ENCODE results near the gene TREH.

DNA sequence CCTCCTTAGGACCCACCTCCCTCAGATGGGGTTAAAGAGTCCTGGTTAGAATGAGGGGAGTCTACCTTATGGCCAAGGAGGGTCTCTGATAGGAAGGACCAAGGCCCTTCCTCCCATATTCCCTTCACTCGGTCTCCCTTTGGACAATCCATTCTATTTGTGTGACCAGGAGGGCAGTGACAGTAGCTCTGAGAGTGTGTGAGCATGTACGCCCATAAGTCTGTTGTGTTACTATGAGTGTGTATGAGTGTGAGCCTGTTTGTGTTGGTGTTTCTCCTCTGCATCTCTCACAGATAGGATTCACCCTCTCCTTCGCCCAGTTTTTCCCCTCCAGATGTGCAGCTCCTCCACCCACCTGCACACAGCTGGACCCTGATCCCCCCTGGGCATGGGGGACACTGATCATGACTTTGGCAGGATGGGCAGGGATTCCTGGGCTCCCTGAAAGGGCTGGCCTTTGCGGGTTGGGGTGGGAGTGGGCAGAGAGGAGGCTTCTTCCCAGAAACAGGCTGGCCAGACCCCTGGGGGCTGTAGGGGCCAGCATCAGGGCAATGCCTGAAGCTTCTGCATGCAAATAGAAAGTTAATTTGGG lies 57.6 kb downstream of the TREH start:
- TF ChIP-seq, protein P1, sequence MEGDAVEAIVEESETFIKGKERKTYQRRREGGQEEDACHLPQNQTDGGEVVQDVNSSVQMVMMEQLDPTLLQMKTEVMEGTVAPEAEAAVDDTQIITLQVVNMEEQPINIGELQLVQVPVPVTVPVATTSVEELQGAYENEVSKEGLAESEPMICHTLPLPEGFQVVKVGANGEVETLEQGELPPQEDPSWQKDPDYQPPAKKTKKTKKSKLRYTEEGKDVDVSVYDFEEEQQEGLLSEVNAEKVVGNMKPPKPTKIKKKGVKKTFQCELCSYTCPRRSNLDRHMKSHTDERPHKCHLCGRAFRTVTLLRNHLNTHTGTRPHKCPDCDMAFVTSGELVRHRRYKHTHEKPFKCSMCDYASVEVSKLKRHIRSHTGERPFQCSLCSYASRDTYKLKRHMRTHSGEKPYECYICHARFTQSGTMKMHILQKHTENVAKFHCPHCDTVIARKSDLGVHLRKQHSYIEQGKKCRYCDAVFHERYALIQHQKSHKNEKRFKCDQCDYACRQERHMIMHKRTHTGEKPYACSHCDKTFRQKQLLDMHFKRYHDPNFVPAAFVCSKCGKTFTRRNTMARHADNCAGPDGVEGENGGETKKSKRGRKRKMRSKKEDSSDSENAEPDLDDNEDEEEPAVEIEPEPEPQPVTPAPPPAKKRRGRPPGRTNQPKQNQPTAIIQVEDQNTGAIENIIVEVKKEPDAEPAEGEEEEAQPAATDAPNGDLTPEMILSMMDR (IDR thresholded peaks at IDR 0.05; ENCODE audit: control extremely low read depth in 1 of 3, insufficient read depth in 1 of 3, low read depth in 1 of 3, low read length in 3 of 3): no peak
- TF ChIP-seq POLR2A (IDR thresholded peaks at IDR 0.05; ENCODE audit: control extremely low read depth in 1 of 2, low read depth in 2 of 2, low read length in 2 of 2): no peak
- TF ChIP-seq, protein P2, sequence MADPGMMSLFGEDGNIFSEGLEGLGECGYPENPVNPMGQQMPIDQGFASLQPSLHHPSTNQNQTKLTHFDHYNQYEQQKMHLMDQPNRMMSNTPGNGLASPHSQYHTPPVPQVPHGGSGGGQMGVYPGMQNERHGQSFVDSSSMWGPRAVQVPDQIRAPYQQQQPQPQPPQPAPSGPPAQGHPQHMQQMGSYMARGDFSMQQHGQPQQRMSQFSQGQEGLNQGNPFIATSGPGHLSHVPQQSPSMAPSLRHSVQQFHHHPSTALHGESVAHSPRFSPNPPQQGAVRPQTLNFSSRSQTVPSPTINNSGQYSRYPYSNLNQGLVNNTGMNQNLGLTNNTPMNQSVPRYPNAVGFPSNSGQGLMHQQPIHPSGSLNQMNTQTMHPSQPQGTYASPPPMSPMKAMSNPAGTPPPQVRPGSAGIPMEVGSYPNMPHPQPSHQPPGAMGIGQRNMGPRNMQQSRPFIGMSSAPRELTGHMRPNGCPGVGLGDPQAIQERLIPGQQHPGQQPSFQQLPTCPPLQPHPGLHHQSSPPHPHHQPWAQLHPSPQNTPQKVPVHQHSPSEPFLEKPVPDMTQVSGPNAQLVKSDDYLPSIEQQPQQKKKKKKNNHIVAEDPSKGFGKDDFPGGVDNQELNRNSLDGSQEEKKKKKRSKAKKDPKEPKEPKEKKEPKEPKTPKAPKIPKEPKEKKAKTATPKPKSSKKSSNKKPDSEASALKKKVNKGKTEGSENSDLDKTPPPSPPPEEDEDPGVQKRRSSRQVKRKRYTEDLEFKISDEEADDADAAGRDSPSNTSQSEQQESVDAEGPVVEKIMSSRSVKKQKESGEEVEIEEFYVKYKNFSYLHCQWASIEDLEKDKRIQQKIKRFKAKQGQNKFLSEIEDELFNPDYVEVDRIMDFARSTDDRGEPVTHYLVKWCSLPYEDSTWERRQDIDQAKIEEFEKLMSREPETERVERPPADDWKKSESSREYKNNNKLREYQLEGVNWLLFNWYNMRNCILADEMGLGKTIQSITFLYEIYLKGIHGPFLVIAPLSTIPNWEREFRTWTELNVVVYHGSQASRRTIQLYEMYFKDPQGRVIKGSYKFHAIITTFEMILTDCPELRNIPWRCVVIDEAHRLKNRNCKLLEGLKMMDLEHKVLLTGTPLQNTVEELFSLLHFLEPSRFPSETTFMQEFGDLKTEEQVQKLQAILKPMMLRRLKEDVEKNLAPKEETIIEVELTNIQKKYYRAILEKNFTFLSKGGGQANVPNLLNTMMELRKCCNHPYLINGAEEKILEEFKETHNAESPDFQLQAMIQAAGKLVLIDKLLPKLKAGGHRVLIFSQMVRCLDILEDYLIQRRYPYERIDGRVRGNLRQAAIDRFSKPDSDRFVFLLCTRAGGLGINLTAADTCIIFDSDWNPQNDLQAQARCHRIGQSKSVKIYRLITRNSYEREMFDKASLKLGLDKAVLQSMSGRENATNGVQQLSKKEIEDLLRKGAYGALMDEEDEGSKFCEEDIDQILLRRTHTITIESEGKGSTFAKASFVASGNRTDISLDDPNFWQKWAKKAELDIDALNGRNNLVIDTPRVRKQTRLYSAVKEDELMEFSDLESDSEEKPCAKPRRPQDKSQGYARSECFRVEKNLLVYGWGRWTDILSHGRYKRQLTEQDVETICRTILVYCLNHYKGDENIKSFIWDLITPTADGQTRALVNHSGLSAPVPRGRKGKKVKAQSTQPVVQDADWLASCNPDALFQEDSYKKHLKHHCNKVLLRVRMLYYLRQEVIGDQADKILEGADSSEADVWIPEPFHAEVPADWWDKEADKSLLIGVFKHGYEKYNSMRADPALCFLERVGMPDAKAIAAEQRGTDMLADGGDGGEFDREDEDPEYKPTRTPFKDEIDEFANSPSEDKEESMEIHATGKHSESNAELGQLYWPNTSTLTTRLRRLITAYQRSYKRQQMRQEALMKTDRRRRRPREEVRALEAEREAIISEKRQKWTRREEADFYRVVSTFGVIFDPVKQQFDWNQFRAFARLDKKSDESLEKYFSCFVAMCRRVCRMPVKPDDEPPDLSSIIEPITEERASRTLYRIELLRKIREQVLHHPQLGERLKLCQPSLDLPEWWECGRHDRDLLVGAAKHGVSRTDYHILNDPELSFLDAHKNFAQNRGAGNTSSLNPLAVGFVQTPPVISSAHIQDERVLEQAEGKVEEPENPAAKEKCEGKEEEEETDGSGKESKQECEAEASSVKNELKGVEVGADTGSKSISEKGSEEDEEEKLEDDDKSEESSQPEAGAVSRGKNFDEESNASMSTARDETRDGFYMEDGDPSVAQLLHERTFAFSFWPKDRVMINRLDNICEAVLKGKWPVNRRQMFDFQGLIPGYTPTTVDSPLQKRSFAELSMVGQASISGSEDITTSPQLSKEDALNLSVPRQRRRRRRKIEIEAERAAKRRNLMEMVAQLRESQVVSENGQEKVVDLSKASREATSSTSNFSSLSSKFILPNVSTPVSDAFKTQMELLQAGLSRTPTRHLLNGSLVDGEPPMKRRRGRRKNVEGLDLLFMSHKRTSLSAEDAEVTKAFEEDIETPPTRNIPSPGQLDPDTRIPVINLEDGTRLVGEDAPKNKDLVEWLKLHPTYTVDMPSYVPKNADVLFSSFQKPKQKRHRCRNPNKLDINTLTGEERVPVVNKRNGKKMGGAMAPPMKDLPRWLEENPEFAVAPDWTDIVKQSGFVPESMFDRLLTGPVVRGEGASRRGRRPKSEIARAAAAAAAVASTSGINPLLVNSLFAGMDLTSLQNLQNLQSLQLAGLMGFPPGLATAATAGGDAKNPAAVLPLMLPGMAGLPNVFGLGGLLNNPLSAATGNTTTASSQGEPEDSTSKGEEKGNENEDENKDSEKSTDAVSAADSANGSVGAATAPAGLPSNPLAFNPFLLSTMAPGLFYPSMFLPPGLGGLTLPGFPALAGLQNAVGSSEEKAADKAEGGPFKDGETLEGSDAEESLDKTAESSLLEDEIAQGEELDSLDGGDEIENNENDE (IDR thresholded peaks at IDR 0.05; ENCODE audit: insufficient replicate concordance, low read length): no peak
